Stimulated activated CD4-positive, alpha-beta T cell treated with anti-CD3 and anti-CD28 coated beads, Interleukin-1b, Interleukin-23, amount 100 ng/mL, for 4 hours (primary cell): Measurements from ENCODE around the gene ARMC10.
"Not testable (repeated sequence)": the region's sequence is repeated elsewhere in the genome, so short reads cannot be mapped to it uniquely, and the experiment has no call there.

Source experiments
- DNase-seq, 2 donors: peaks; one replicate each; pipeline ENCODE4 v3.0.0-alpha.2; 2020; ENCODE audit warnings: low read depth in 2 of 2

The ARMC10 gene

DNA sequence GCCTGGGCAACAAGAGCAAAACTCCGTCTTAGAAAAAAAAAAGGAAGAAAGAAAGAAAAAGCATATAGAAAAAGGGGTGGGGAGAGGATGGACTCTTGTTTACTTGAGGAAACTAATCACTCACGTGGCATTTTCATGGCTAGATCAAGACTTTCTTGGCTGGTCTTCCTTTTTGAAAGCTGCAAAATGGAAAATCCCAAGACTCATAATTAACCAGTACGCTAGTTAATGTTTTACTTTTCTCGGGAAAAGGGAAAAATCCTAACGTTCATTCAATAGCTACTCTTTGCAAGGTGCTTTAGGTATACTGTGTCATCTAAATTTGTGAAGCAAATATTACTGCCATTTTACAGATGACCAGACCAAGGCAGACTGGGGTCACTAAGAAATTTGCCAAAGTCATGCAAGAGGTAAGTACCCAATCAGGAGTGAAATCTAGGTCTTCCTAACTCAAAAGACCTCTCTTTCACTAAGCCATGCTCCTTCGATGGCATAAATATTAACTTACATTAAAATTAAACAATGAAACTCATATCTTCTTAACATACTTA is 49.6 kb downstream of the ARMC10 start:
- no peak for DNase-seq

DNA sequence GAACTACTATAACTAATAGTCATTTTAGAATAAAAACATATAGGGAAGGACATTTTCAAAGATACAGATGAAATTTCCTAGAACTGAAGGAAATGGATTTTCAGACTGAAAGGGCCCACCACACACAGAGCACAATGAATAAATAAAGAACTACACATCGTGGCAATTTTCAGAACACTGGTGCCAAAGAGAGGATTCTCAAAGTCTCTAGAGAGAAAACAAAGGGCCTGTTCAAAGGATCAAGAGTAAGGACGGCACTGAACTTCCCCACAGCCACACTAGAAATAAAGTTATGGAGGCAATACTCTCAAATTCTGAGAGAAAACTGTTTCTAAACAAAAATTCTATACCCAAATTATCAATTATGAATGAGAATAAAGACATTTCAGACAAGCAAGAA is 52.1 kb downstream of the ARMC10 start:
- DNase-seq, result no peak

DNA sequence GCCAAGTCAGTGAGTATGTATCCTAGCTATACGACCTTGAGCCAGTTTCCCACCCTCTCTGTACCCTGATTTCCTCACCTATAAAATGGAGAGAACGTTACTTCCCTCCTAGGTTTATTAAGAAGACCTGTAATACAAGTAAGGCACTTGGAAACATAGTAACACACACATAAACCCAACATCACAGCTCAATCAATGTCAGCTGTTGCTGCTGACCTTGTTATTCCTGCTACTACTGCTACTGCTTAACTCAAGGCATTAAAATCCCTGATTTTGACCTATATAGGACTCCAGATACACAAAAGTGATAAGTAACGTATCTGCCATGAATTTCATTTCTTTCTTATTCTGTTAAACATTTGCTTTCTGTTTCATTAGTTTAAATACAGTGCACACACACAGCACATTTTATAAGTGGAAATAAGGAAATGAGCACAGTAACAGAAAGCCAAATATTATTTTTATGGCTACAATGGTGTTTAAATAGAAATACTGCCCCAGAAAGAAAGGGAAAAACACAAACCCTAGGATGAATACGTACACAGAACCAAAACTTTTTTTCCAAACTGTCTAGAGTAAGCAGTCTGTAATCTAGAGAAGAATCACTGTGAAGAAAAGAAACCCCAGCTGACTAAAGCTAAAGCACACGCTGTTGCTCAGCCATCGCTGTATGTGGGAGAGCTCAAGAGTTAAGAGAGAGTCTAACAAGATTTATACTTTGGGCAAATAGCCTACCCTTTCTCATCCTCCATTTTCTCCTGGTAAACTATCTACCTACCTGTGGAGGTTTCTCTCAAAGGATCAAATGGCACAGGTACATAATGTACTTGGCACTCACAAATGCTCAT is 55.0 kb downstream of the ARMC10 start:
- DNase-seq, result no peak

DNA sequence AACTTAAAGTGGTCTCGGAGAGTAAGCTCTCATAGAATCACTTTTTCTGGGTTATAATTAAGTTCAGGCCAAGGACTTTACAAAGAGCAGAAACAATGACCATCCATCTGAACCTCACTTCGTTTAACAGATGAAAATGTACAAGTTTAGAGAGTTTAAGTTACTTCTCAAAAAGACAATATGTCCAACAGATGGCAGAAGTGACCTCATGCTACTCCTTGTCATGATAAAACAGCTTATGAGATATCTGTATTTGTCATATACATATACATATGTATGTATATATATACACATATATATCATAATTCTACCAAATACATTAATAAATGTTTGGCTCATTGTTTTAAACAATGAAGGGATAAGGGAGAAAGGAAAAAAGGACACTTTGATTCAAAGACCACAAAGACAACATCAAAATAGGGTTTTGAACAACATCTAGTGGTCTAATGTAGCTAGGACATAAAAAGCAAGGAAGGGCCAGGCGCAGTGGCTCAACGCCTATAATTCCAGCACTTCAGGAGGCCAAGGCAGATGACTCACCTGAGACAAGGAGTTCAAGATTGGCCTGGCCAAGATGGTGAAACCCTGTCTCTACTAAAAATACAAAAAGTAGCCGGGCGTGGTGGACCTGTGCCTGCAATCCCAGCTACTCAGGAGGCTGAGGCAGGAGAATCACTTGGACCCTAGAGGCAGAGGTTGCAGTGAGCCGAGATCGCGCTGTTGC is 56.1 kb downstream of the ARMC10 start:
- no peak for DNase-seq

DNA sequence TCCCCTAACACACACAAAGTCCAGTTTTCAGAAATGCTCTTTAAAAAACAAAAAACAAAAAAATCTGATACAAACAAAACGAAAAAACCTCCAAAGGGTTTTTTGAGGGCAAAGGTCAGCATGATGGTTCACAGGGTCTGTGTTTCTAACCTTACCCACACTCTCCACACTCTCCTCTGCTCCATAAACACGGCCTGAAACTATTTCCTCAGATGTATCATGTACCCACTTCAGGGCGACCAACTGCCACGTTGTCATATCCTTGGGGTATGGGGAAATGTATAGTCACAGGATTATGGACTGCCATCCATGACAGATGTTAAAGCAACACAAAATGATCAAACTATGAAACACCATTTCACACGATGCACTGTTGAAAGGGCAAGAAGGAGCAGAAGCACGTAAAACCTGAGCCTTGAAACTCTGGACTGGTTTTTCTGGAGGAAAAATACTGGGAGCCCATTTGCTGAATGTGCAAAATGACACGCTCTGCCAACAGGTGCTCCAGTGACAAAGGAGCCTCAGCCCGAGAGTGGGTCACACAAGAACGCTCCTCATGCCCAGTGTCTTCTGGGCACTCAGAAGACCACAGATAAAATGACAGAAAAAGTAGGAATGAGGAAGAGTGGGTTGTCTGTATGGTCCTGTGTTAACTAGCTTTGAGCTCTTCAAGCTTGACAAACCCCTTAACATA is 58.2 kb downstream of the ARMC10 start:
- DNase-seq, result no peak

DNA sequence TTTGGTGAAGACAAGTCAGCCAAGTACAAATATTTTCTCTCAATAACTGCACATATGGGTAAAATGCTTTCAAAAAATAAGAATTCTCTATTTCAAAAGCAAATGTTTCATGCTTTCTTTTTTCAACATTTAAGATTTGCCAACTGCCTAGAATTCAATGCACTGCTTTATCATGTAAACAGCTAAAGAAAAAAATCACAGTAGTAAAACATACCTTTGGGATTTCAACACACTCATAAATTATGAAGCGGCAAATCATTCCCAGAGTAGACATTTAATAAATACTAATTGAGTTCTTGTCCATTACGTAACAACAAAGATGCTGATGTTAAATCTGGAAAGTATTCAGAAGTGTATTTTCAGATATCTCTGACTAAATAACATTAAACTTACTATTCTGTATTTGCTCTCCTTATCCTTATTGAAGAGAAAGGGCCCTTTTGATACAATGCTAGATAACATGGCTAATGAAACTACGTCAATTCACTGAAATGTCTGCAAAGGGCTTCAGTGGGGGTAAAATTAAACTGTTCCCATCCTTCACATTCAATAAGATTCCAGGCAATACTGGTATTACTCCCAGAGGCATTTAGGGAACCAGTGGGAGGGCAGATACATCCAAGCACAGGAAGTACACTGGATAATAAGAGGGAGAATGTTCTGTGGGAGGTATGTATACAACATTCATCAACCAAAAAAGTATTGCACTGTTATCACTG is 60.1 kb downstream of the ARMC10 start:
- DNase-seq, result no peak

DNA sequence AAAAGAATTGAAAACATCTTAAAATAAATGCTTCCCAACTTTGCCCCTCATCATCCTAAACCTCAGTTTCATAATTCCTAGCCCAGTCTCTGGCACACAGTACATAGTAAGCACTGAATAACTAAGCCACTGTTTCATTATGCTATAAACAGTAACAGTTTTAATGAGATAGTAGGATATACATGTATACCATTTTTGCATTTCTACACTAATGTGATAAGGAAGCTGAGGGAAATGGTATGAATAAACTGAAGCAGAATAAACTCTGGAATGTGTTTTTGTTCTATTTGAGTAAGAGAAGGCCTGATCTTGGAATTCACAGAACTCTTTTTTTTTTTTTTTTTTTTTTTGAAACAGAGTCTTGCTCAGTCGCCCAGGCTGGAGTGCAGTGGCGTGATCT is 65.1 kb downstream of the ARMC10 start:
- DNase-seq, result no peak

DNA sequence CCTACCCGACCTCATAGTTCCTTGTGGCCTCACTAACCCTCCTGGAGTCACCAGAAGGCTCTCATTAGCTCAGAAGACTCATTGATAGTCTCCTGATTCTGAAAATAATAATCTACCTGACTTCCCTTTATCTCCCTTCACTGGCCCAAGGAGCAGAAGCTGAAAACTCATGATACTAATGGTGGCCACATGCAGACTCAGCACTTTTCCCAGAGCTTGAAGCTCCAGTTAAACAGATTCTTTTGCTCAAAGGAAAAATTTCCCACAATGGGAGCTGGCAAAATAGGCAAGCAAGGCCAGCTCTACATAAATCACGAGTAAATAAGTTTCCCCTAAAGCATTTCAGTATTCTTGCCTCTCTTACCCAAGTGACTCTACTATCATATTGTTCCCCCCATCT is 65.7 kb downstream of the ARMC10 start:
- no peak for DNase-seq

DNA sequence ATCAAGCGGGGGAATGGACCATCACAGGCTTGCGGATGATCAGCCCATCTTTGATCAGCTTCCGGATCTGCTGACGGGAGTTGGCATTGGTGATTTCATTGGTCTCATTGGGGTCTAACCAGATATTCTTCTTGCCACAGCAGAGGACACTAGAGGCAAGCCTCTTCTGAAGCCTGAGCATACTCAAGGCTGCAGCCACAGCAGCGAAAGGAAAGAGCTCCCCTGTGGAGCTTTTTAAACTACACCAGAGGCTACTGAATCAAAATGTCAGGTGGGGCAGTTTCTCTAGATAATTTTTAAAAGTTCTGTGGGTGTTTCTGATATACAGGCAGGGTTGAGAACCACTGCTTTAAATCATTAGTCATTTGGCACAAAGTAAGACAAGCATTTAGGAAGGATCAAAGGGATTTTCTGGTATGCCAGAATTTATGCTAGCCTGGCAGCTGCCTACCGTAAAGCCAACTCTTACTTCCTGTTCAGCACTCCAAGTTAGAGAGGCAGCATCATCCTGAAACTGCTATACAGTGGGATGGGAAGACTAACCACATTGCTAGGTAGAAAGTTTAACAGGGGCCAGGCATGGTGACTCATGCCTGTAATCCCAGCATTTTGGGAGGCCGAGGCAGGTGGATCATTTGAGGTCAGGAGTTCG is 66.9 kb downstream of the ARMC10 start:
- no peak for DNase-seq

DNA sequence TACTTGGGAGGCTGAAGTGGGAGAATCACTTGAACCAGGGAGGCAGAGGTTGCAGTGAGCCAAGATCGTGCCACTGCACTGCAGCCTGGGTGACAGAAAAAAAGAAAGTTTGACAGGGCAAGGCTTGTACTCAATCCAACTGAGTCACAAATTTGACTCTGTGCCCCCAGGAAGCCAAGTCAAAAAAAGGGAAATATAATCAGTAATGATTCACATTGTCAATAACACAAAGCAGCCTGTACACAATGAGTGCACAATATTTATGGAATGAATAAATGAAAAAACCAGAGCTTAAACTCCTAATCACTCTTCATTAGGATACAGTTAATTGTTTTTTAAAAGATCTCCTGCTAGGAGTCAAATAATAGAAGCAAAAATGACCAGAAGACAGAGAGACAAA is 67.6 kb downstream of the ARMC10 start:
- DNase-seq, result no peak

DNA sequence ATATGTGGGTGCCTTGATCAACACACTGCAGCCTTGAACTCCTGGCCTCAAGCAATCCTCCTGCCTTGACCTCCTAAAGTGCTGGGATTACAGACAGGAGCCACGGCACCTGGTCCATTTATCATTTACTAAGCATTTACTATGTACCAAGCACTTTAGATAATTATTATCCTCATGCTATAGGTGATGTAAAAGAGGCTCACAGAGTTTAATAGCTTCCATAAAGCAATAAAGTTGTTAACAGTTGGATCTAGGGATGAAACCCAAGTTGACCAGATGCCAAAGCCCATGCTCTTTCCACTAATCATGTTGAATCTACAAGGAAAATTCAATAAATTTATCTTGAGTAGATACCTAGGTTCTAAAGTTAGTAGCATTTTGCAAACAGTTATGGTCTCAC is 68.9 kb downstream of the ARMC10 start:
- no peak for DNase-seq

DNA sequence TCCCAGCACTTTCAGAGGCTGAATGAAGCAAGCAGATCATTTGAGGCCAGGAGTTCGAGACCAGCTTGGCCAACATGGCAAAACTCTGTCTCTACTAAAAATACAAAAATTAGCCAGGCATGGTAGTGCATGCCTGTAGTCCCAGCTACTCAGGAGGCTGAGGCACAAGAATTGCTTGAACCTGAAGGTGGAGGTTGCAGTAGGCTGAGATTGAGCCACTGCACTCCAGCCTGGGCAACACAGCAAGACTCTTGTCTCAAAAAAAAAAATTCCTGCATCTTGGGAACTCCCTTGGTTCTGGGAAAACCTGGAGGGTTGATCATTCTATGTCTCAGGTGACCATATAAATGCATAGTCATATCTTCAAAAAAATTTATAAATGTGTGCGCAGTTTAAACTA is 69.8 kb downstream of the ARMC10 start:
- not testable (repeated sequence) for DNase-seq

DNA sequence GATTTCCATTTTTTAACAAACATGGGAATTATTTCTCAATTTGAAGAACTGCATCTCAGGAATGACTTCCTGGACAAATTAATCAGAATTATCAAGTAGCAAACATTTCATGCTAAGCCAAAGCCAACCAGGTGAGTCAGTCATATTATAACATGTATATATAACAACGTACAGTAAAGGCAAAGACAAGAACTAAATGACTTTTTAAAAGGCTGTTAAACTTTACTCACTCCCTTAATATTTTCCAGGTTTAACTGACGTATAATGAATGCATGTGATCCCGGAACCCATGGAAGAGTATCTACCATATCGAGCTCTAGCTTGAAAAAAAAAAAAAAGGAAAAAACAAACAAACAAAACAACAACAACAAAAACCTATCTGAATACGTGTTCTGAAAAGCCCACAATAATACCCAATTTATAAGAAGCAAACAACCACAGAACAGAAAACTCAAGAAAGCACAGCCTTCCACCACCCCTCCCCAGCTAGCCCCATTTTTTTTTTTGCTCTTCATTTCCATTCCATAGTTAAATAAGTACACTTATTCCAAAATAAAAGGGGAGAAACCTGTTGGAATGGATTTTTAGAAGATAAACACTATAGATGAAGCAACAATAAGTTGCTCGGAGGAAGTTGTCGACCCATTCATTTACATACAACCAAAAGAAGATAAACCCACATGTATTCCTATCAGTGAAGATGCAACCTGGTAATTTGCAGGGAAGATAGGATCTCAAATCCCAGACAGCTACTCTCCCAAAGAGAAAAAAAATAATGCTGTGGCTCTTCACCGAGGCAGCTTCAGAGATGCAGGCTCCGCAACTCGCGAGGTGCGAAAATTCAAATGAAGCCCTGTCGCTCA is 73.4 kb downstream of the ARMC10 start:
- DNase-seq, result no peak
